ENCODE data around the gene WHRN. TPM values are rescaled to one million over a fixed set of nuclear protein-coding genes. Genes with fewer than 3 reads are reported as not detected.

Gene WHRN
- total RNA-seq, 1 donor from 2014 or later: 14.5 TPM

- ChIA-PET CTCF (no interaction called here), POLR2A (no interaction called here)
- H3K4me3 Mint-ChIP-seq: no peak overlapping the region
- intact Hi-C loops (cut with micrococcal nuclease): no loop called here
- no peak overlapping the region for H3K27ac Mint-ChIP-seq
- H3K4me1 Mint-ChIP-seq: peaks cover 8% of the 10 kb centered on the region
- DNase-seq: no peak
- TF ChIP-seq CTCF (IDR thresholded peaks at IDR 0.05): no peak
- H3K36me3 Mint-ChIP-seq (ENCODE audit: low read depth): no peaks in the 10 kb centered on the region
- ATAC-seq (ENCODE audit: low read depth): no peak
- no peaks in the 10 kb centered on the region for H3K9me3 Mint-ChIP-seq
- peaks cover 2% of the 10 kb centered on the region for H3K27me3 Mint-ChIP-seq
Measured at GRCh38 chr9:114522847-114523246, 17.6 kb upstream of the WHRN start.

GRCh38 chr9:114522286-114522685, 17.0 kb upstream of the WHRN start:
- no peak overlapping the region for H3K27ac Mint-ChIP-seq
- DNase-seq (no peak), ATAC-seq (ENCODE audit: low read depth) (no peak)
- H3K36me3 Mint-ChIP-seq (ENCODE audit: low read depth): no peaks in the 10 kb centered on the region
- peaks cover 2% of the 10 kb centered on the region for H3K27me3 Mint-ChIP-seq
- ChIA-PET CTCF (interaction anchor here (1.0 kb wide), 1 partner anchor 117 kb away, joined by 3 read pairs; no protein-coding TSS in a partner anchor), POLR2A (interaction anchor here (0.6 kb wide), 1 partner anchor 156 kb away, joined by 7 read pairs; no protein-coding TSS in a partner anchor)
- intact Hi-C loops (cut with micrococcal nuclease): no loop called here
- H3K4me1 Mint-ChIP-seq: peaks cover 8% of the 10 kb centered on the region
- H3K9me3 Mint-ChIP-seq: no peaks in the 10 kb centered on the region
- no peak overlapping the region for H3K4me3 Mint-ChIP-seq
- TF ChIP-seq CTCF (IDR thresholded peaks at IDR 0.05): no peak

- ChIA-PET CTCF (interaction anchor here (1.0 kb wide), 1 partner anchor 116 kb away, joined by 3 read pairs; no protein-coding TSS in a partner anchor), POLR2A (interaction anchor here (0.6 kb wide), 1 partner anchor 157 kb away, joined by 7 read pairs; no protein-coding TSS in a partner anchor)
- ATAC-seq (ENCODE audit: low read depth) (no peak), DNase-seq (no peak)
- Mint-ChIP-seq H3K4me1 (peaks cover 8% of the 10 kb centered on the region), H3K9me3 (no peaks in the 10 kb centered on the region), H3K27ac (no peak overlapping the region), H3K4me3 (no peak overlapping the region), H3K36me3 (ENCODE audit: low read depth) (no peaks in the 10 kb centered on the region), H3K27me3 (peaks cover 2% of the 10 kb centered on the region)
- intact Hi-C loops (cut with micrococcal nuclease): no loop called here
- TF ChIP-seq CTCF (IDR thresholded peaks at IDR 0.05): no peak
Measured at GRCh38 chr9:114521846-114522245, 16.6 kb upstream of the WHRN start.

- intact Hi-C loops (cut with micrococcal nuclease): no loop called here
- no peaks in the 10 kb centered on the region for H3K9me3 Mint-ChIP-seq
- TF ChIP-seq CTCF (IDR thresholded peaks at IDR 0.05): no peak
- POLR2A ChIA-PET: interaction anchor here (1.0 kb wide), 2 partner anchors 11 to 68 kb away, joined by 3 read pairs; no protein-coding TSS in a partner anchor
- H3K36me3 Mint-ChIP-seq (ENCODE audit: low read depth): no peaks in the 10 kb centered on the region
- H3K4me3 Mint-ChIP-seq: no peak overlapping the region
- DNase-seq (no peak), ATAC-seq (ENCODE audit: low read depth) (no peak)
- H3K4me1 Mint-ChIP-seq: peaks cover 14% of the 10 kb centered on the region
- peaks cover 4% of the 10 kb centered on the region for H3K27me3 Mint-ChIP-seq
- H3K27ac Mint-ChIP-seq: no peak overlapping the region
- CTCF ChIA-PET: interaction anchor here (0.9 to 1.8 kb wide), 3 partner anchors 11 to 135 kb away, joined by 3 to 4 read pairs (median 3); no protein-coding TSS in a partner anchor
Measured at GRCh38 chr9:114518599-114519022, 13.3 kb upstream of the WHRN start.

- ATAC-seq (ENCODE audit: low read depth): no peak
- intact Hi-C loops (cut with micrococcal nuclease): no loop called here
- CTCF ChIA-PET: no interaction called here
- POLR2A ChIA-PET: interaction anchor here (1.0 kb wide), 1 partner anchor 69 kb away, joined by 3 read pairs; no protein-coding TSS in a partner anchor
- Mint-ChIP-seq H3K4me3 (no peak overlapping the region), H3K9me3 (no peaks in the 10 kb centered on the region), H3K4me1 (peaks cover 19% of the 10 kb centered on the region), H3K27ac (no peak overlapping the region), H3K27me3 (peaks cover 4% of the 10 kb centered on the region), H3K36me3 (ENCODE audit: low read depth) (no peaks in the 10 kb centered on the region)
- no peak for TF ChIP-seq CTCF (IDR thresholded peaks at IDR 0.05)
- DNase-seq: no peak
Measured at GRCh38 chr9:114518120-114518519, 12.8 kb upstream of the WHRN start.

Measured in activated B cell treated with CpG ODN at 0.5 μM for 24 hours (primary cell).